ENCODE measurements around the gene TNNT2.

DNA sequence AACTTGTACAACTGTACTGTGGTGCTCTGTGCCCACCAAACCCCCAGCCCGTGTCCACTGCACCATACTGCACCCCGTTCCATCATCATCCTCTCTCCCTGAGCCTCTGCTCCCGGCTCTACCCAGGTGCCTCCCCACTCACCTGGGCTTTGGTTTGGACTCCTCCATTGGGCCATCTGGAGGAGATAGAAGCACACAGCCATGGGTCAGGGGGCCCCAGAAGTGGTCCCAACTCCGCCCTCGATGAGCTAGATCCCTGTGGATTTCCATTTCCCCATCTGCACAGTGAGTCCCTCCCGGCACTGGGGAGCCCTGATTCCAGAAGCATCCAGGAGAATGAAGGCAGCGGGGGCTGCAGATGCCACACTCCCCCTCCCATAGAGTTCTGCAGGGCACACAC, 10.8 kb downstream of the TNNT2 start:
- TF ChIP-seq, protein P1, sequence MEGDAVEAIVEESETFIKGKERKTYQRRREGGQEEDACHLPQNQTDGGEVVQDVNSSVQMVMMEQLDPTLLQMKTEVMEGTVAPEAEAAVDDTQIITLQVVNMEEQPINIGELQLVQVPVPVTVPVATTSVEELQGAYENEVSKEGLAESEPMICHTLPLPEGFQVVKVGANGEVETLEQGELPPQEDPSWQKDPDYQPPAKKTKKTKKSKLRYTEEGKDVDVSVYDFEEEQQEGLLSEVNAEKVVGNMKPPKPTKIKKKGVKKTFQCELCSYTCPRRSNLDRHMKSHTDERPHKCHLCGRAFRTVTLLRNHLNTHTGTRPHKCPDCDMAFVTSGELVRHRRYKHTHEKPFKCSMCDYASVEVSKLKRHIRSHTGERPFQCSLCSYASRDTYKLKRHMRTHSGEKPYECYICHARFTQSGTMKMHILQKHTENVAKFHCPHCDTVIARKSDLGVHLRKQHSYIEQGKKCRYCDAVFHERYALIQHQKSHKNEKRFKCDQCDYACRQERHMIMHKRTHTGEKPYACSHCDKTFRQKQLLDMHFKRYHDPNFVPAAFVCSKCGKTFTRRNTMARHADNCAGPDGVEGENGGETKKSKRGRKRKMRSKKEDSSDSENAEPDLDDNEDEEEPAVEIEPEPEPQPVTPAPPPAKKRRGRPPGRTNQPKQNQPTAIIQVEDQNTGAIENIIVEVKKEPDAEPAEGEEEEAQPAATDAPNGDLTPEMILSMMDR (IDR thresholded peaks at IDR 0.05; ENCODE audit: low read depth, low read length): no peak
- TF ChIP-seq EZH2phosphoT487 (IDR thresholded peaks at IDR 0.05; ENCODE audit: low read depth): no peak

Data from OCI-LY3 (cell line).